ENCODE measurements around the gene TXNDC16. TPM values are rescaled to one million over a fixed set of nuclear protein-coding genes. Genes with fewer than 3 reads are reported as not detected.

Gene TXNDC16
- total RNA-seq, 1 experiment from 2014 or later = 13.2 TPM

DNA sequence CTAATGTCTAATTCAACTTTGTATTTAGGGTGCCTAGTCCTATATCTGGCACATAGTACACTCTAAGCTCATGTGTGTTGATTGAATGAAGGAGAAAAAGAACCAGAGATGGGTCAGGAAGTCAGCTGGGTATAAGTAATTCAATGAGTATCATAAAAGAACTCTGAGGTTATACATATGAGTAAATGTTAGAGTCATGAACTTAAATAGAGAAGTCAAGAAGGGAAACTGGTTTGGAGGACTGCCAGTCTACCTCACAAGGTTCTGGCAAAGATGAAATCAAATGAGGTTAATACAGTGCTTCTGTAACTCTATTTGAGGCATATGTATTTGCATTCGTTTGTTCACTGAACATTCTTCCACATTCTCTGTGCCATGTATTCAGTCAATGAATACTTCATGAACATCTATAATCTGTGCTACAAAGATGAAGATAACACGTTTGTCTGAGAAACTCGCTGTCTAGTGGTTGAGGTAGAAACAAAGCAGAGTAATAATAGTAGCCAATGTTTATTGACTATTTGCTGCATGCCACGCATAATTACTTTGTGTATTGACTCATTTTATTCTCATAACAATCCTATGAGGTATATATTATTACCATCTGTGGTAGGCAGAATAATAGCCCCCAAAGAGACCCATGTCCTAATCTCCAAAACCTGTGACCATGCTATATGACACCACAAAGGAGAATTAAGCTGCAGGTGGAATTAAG, 149.3 kb downstream of the TXNDC16 start:
- Histone ChIP-seq H3K56ac (ENCODE audit: insufficient read length, low read depth, low read length) (no peak overlapping the region), H2BK15ac (ENCODE audit: low read depth, low read length) (no peak overlapping the region), H2BK20ac (ENCODE audit: low read depth, low read length, poor library complexity, severe bottlenecking) (no peak overlapping the region), H4K91ac (ENCODE audit: insufficient read length, low read depth, low read length) (no peak overlapping the region), H2BK5ac (ENCODE audit: insufficient read length, low read length) (no peak overlapping the region), H3K27me3 (ENCODE audit: insufficient read depth, low read length) (no peaks in the 10 kb centered on the region), H3K27ac (ENCODE audit: insufficient read length, low read depth, low read length) (no peak overlapping the region), H2AFZ (ENCODE audit: low read length) (no peak overlapping the region), H3K4me2 (ENCODE audit: insufficient read depth, insufficient read length, low read length) (no peak overlapping the region), H3K4me1 (ENCODE audit: insufficient read depth, low read length) (no peaks in the 10 kb centered on the region; the same call in 1 of the 2 replicates), H4K5ac (ENCODE audit: insufficient read length, low read depth, low read length) (no peak overlapping the region), H2BK12ac (ENCODE audit: insufficient read length, low read depth, low read length) (no peak overlapping the region), H3K23ac (ENCODE audit: insufficient read length, low read depth, low read length) (no peak overlapping the region), H3K18ac (ENCODE audit: insufficient read length, low read depth, low read length) (no peak overlapping the region), H2BK120ac (ENCODE audit: low read depth, low read length, poor library complexity, severe bottlenecking) (no peak overlapping the region), H3T11ph (ENCODE audit: low read length) (no peak overlapping the region), H4K20me1 (ENCODE audit: control insufficient read depth, insufficient read depth, insufficient read length) (no peaks in the 10 kb centered on the region), H2AK5ac (ENCODE audit: insufficient read length, low read length) (no peak overlapping the region), H3K4ac (ENCODE audit: low read depth, low read length) (no peak overlapping the region), H3K79me2 (ENCODE audit: insufficient read depth, low read length) (no peaks in the 10 kb centered on the region), H3K23me2 (ENCODE audit: insufficient read length, low read depth, low read length, poor library complexity, severe bottlenecking) (no peaks in the 10 kb centered on the region), H3K9ac (ENCODE audit: extremely low read depth, insufficient read length, low read length) (no peak overlapping the region), H3K79me1 (ENCODE audit: insufficient read depth, low read depth, low read length, poor library complexity, severe bottlenecking) (no peaks in the 10 kb centered on the region), H3K9me3 (ENCODE audit: control insufficient read depth, low read depth, low read length) (no peaks in the 10 kb centered on the region), H4K8ac (replicated peaks; ENCODE audit: insufficient read length, low read depth, low read length) (no peak overlapping the region), H3K14ac (ENCODE audit: insufficient read depth, low read length) (no peak overlapping the region)
- Mint-ChIP-seq H3K36me3 (ENCODE audit: insufficient read depth in 1 of 3, low read depth in 3 of 3) (no peaks in the 10 kb centered on the region), H3K27ac (no peak overlapping the region), H3K4me1 (peaks cover 0 to 4% of the 10 kb centered on the region in 2 experiments; a peak in 1 of 4 replicates), H3K27me3 (ENCODE audit: low read depth) (no peaks in the 10 kb centered on the region), H3K9me3 (no peaks in the 10 kb centered on the region), H3K4me3 (no peak overlapping the region)
- no peak for DNase-seq
- TF ChIP-seq, protein P1, sequence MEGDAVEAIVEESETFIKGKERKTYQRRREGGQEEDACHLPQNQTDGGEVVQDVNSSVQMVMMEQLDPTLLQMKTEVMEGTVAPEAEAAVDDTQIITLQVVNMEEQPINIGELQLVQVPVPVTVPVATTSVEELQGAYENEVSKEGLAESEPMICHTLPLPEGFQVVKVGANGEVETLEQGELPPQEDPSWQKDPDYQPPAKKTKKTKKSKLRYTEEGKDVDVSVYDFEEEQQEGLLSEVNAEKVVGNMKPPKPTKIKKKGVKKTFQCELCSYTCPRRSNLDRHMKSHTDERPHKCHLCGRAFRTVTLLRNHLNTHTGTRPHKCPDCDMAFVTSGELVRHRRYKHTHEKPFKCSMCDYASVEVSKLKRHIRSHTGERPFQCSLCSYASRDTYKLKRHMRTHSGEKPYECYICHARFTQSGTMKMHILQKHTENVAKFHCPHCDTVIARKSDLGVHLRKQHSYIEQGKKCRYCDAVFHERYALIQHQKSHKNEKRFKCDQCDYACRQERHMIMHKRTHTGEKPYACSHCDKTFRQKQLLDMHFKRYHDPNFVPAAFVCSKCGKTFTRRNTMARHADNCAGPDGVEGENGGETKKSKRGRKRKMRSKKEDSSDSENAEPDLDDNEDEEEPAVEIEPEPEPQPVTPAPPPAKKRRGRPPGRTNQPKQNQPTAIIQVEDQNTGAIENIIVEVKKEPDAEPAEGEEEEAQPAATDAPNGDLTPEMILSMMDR (conservative IDR thresholded peaks at IDR 0.05) = no peak
- WGBS (ENCODE audit: extremely low coverage, insufficient read length, low lambda C conversion rate) = no CpG with 5 or more reads among the region's 4 CpGs

All from H9 (cell line).